Sigmoid colon (tissue), 7 donors: Measurements from ENCODE around the gene TNFRSF25. TPM values are rescaled to one million over a fixed set of nuclear protein-coding genes. Genes with fewer than 3 reads are reported as not detected.

ENCODE experiments used
- DNase-seq: peaks from one replicate; pipeline ENCODE4 v3.0.0-alpha.2; 2019
- H3K27ac ChIP-seq, 4 donors: fragments of 200-600 bp; sonication (generic); one replicate each; pipeline ENCODE4 v1.5.1; 2016 to 2019; ENCODE audit warnings: mild to moderate bottlenecking in 1 of 4
- H3K27me3 ChIP-seq, 3 donors: fragments of 200-600 bp; sonication (generic); one replicate each; pipeline ENCODE4 v1.5.1; 2019; ENCODE audit warnings: mild to moderate bottlenecking in 1 of 3
- H3K36me3 ChIP-seq, 4 donors: fragments of 200-600 bp; sonication (generic); one replicate each; pipeline ENCODE4 v1.5.1; 2016 to 2019
- H3K4me1 ChIP-seq, 4 donors: fragments of 200-600 bp; sonication (generic); one replicate each; pipeline ENCODE4 v1.5.1; 2017 to 2019
- H3K4me3 ChIP-seq, 4 donors: fragments of 200-600 bp; sonication (generic); one replicate each; pipeline ENCODE4 v1.5.1; 2017 to 2019; ENCODE audit warnings: mild to moderate bottlenecking in 2 of 4, moderate library complexity in 1 of 4
- H3K9me3 ChIP-seq, 4 donors: fragments of 200-600 bp in 3 of 4; sonication (generic) in 3 of 4; one replicate each; pipeline versions ENCODE4 v1.5.1 to v1.6.1; 2013 to 2019
- CTCF ChIP-seq, 4 experiments: fragments of 450-650 bp in 3 of 4; fragments of 200-600 bp in 1 of 4; IDR thresholded peaks; one replicate each; pipeline ENCODE4 v1.5.1; 2016 to 2019; ENCODE audit warnings: antibody characterized with exemption in 4 of 4, mild to moderate bottlenecking in 3 of 4, moderate library complexity in 2 of 4
- EP300 ChIP-seq, 4 donors: sonication (generic); formaldehyde crosslinking; IDR thresholded peaks; one replicate each; pipeline ENCODE4 v1.6.1; 2017; ENCODE audit warnings: antibody characterized with exemption in 4 of 4
- POLR2A ChIP-seq, 2 donors: fragments of 450-650 bp; IDR thresholded peaks; one replicate each; pipeline ENCODE4 v1.6.1; 2016; ENCODE audit warnings: antibody characterized with exemption in 2 of 2, mild to moderate bottlenecking in 2 of 2, moderate library complexity in 2 of 2
- POLR2AphosphoS5 ChIP-seq, 4 donors: sonication (generic); formaldehyde crosslinking; IDR thresholded peaks; one replicate each; pipeline ENCODE4 v1.6.1; 2017; ENCODE audit warnings: antibody characterized with exemption in 4 of 4
- WGBS, 2 donors: extraction: QIAGEN DNeasy Blood & Tissue Kit; methylation state at CpG; one replicate each; pipeline ENCODE4 v1.1.7; 2013; 5-methylcytosine and 5-hydroxymethylcytosine counted together
- intact Hi-C: fragments of 100-400 bp; cut with DNase I; formaldehyde crosslinking; loops from one replicate; pipeline ENCODE4 v1.15.1; 2023
- polyA plus RNA-seq, 3 donors: library from polyadenylated mRNA; stranded (reverse); fragments of 200-250 nt; gene quantifications; one replicate each; pipeline ENCODE4 v1.2.3, GENCODE V29; 2013
- total RNA-seq, 4 donors: library from RNA; depleted of rRNA; stranded (reverse); fragments of >200 nt; gene quantifications; one replicate each; pipeline ENCODE4 v1.1.0, GENCODE V29; 2016
- donor health status: healthy with polysubstance abuse.
- donor health status: Bipolar disorder and iron deficiency.
- donor health status: healthy.

TNFRSF25 gene
- total and polyA plus RNA-seq, 7 donors: 2.5 to 65.9 (median 6.8) TPM

GRCh38 chr1:6487804-6488484 lies 22.0 kb upstream of the TNFRSF25 start:
- H3K4me3 ChIP-seq: no peak overlapping the region
- H3K4me1 ChIP-seq: peaks cover 0 to 40% (median 37%) of the 10 kb centered on the region in 4 donors
- H3K36me3 ChIP-seq: no peaks in the 10 kb centered on the region
- WGBS, 2 donors: 84 to 87% methylated on average over 14 of the region's 14 CpGs
- intact Hi-C loops: loop anchor here (5.0 kb wide), 1 partner anchor 159 kb away; no protein-coding TSS in a partner anchor
- no peak overlapping the region for H3K27ac ChIP-seq
- no peak for TF ChIP-seq EP300 (IDR thresholded peaks at IDR 0.05)
- TF ChIP-seq POLR2AphosphoS5 (IDR thresholded peaks at IDR 0.05): no peak
- no peak for TF ChIP-seq POLR2A (IDR thresholded peaks at IDR 0.05)
- no peak for TF ChIP-seq CTCF (IDR thresholded peaks at IDR 0.05)
- DNase-seq: no peak
- peaks cover 16 to 48% (median 22%) of the 10 kb centered on the region in 3 donors for H3K27me3 ChIP-seq
- no peaks in the 10 kb centered on the region for H3K9me3 ChIP-seq

GRCh38 chr1:6486433-6487011 lies 20.5 kb upstream of the TNFRSF25 start:
- H3K4me1 ChIP-seq: peaks cover 0 to 40% (median 37%) of the 10 kb centered on the region in 4 donors
- peak; percentile 85 for DNase-seq

GRCh38 chr1:6485168-6486101 lies 19.5 kb upstream of the TNFRSF25 start:
- Histone ChIP-seq H3K27ac (peak overlapping the region in 1 of 4 donors; percentile 39), H3K9me3 (no peaks in the 10 kb centered on the region), H3K36me3 (no peaks in the 10 kb centered on the region), H3K27me3 (peaks cover 16 to 43% (median 22%) of the 10 kb centered on the region in 3 donors), H3K4me1 (peaks cover 0 to 32% (median 29%) of the 10 kb centered on the region in 4 donors), H3K4me3 (peak overlapping the region in 3 of 4 donors; percentile 29 to 49 (median 48))
- TF ChIP-seq POLR2AphosphoS5 (IDR thresholded peaks at IDR 0.05): no peak
- no peak for TF ChIP-seq EP300 (IDR thresholded peaks at IDR 0.05)
- TF ChIP-seq POLR2A (IDR thresholded peaks at IDR 0.05): no peak
- no peak for TF ChIP-seq CTCF (IDR thresholded peaks at IDR 0.05)
- 1 to 2% methylated on average over 80 of the region's 80 CpGs for WGBS, 2 donors
- intact Hi-C loops: loop anchor here (5.0 kb wide), 1 partner anchor 162 kb away; no protein-coding TSS in a partner anchor
- DNase-seq: no peak

More at GRCh38 chr1:6486433-6487011, 20.5 kb upstream of the TNFRSF25 start:
- WGBS, 2 donors: 1 to 4% methylated on average over 15 of the region's 15 CpGs
- H3K27me3 ChIP-seq: peaks cover 16 to 48% (median 22%) of the 10 kb centered on the region in 3 donors
- no peaks in the 10 kb centered on the region for H3K36me3 ChIP-seq
- intact Hi-C loops: loop anchor here (5.0 kb wide), 1 partner anchor 161 kb away; no protein-coding TSS in a partner anchor
- H3K9me3 ChIP-seq: no peaks in the 10 kb centered on the region
- H3K4me3 ChIP-seq: no peak overlapping the region
- no peak overlapping the region for H3K27ac ChIP-seq
- TF ChIP-seq POLR2AphosphoS5 (IDR thresholded peaks at IDR 0.05) (no peak), CTCF (IDR thresholded peaks at IDR 0.05) (peak; percentile 23 to 80 (median 70))

GRCh38 chr1:6484826-6485167 lies 18.8 kb upstream of the TNFRSF25 start:
- intact Hi-C loops: loop anchor here (5.0 kb wide), 1 partner anchor 163 kb away; no protein-coding TSS in a partner anchor
- peak overlapping the region in 3 of 4 donors; percentile 29 to 49 (median 48) for H3K4me3 ChIP-seq
- no peaks in the 10 kb centered on the region for H3K36me3 ChIP-seq
- peak overlapping the region in 1 of 4 donors; percentile 39 for H3K27ac ChIP-seq
- no peaks in the 10 kb centered on the region for H3K9me3 ChIP-seq
- peaks cover 16 to 37% (median 22%) of the 10 kb centered on the region in 3 donors for H3K27me3 ChIP-seq
- WGBS, 2 donors: 11 to 18% methylated on average over 13 of the region's 13 CpGs
- H3K4me1 ChIP-seq: peaks cover 0 to 26% (median 22%) of the 10 kb centered on the region in 4 donors
- DNase-seq: no peak
- TF ChIP-seq POLR2AphosphoS5 (IDR thresholded peaks at IDR 0.05) (no peak), POLR2A (IDR thresholded peaks at IDR 0.05) (no peak), EP300 (IDR thresholded peaks at IDR 0.05) (no peak), CTCF (IDR thresholded peaks at IDR 0.05) (no peak)
